ENCODE data around the gene HLA-DQA2. TPM values are rescaled to one million over a fixed set of nuclear protein-coding genes. Genes with fewer than 3 reads are reported as not detected.

The HLA-DQA2 gene
- polyA plus RNA-seq, 1 donor from 2014 or later: not detected

GRCh38 chr6:32792901-32793435 is 51.8 kb downstream of the HLA-DQA2 start:
- Histone ChIP-seq H3K27me3 (ENCODE audit: insufficient read depth, low read depth, low read length) (no peaks in the 10 kb centered on the region), H3K4me2 (ENCODE audit: low read length) (no peak overlapping the region)
- no peak for TF ChIP-seq RAD21 (conservative IDR thresholded peaks at IDR 0.05)
- TF ChIP-seq SMC3 (conservative IDR thresholded peaks at IDR 0.05; ENCODE audit: poor library complexity): no peak
- no peak for TF ChIP-seq CTCF (IDR thresholded peaks at IDR 0.05; ENCODE audit: poor library complexity, severe bottlenecking)
- no peak for TF ChIP-seq MXI1 (conservative IDR thresholded peaks at IDR 0.05; ENCODE audit: poor library complexity, severe bottlenecking)
- no peak for TF ChIP-seq TAF1 (IDR thresholded peaks at IDR 0.05; ENCODE audit: low read depth)

GRCh38 chr6:32794510-32794909 is 53.3 kb downstream of the HLA-DQA2 start:
- no peak for TF ChIP-seq TAF1 (IDR thresholded peaks at IDR 0.05; ENCODE audit: low read depth)
- no peak for TF ChIP-seq MXI1 (conservative IDR thresholded peaks at IDR 0.05; ENCODE audit: poor library complexity, severe bottlenecking)
- TF ChIP-seq SMC3 (conservative IDR thresholded peaks at IDR 0.05; ENCODE audit: poor library complexity): no peak
- TF ChIP-seq REST (IDR thresholded peaks at IDR 0.05; ENCODE audit: borderline replicate concordance): no peak
- no peak for TF ChIP-seq POLR2AphosphoS5 (IDR thresholded peaks at IDR 0.05)
- no peak for TF ChIP-seq EP300 (conservative IDR thresholded peaks at IDR 0.05; ENCODE audit: poor library complexity, severe bottlenecking)
- no peak for TF ChIP-seq RAD21 (conservative IDR thresholded peaks at IDR 0.05)
- no peak for TF ChIP-seq EZH2 (IDR thresholded peaks at IDR 0.05; ENCODE audit: borderline replicate concordance, insufficient read depth, low read length, poor library complexity, severe bottlenecking)
- no peak for TF ChIP-seq CTCF (IDR thresholded peaks at IDR 0.05; ENCODE audit: poor library complexity, severe bottlenecking)
- H4K20me1 ChIP-seq (ENCODE audit: insufficient read depth): no peaks in the 10 kb centered on the region
- H3K4me2 ChIP-seq (ENCODE audit: low read length): no peak overlapping the region
- H2AFZ ChIP-seq (ENCODE audit: low read depth, low read length): no peak overlapping the region
- H3F3A ChIP-seq (ENCODE audit: insufficient read depth, low read length, poor library complexity, severe bottlenecking): no peaks in the 10 kb centered on the region
- no peaks in the 10 kb centered on the region for H3K36me3 ChIP-seq (ENCODE audit: insufficient read depth, low read length)
- H3K9ac ChIP-seq (ENCODE audit: low read length): no peak overlapping the region
- no peaks in the 10 kb centered on the region for H3K9me2 ChIP-seq (ENCODE audit: insufficient read depth, low read length)
- H3K27ac ChIP-seq (ENCODE audit: low read length): no peak overlapping the region
- no peaks in the 10 kb centered on the region for H3K79me2 ChIP-seq (replicated peaks; ENCODE audit: insufficient read depth, low read length)
- H3K9me3 ChIP-seq (ENCODE audit: low read length): no peaks in the 10 kb centered on the region
- H3K4me3 ChIP-seq (ENCODE audit: low read length): no peak overlapping the region
- no peaks in the 10 kb centered on the region for H3K27me3 ChIP-seq (ENCODE audit: insufficient read depth, low read depth, low read length)

More at GRCh38 chr6:32792901-32793435, 51.8 kb downstream of the HLA-DQA2 start:
- Histone ChIP-seq H3K36me3 (ENCODE audit: insufficient read depth, low read length) (no peaks in the 10 kb centered on the region), H3K27ac (ENCODE audit: low read length) (no peak overlapping the region), H3K4me3 (ENCODE audit: low read length) (no peak overlapping the region), H3K9me3 (ENCODE audit: low read length) (no peaks in the 10 kb centered on the region), H3K9ac (ENCODE audit: low read length) (no peak overlapping the region), H3F3A (ENCODE audit: insufficient read depth, low read length, poor library complexity, severe bottlenecking) (no peaks in the 10 kb centered on the region), H2AFZ (ENCODE audit: low read depth, low read length) (no peak overlapping the region), H4K20me1 (ENCODE audit: insufficient read depth) (no peaks in the 10 kb centered on the region), H3K79me2 (replicated peaks; ENCODE audit: insufficient read depth, low read length) (no peaks in the 10 kb centered on the region), H3K9me2 (ENCODE audit: insufficient read depth, low read length) (no peaks in the 10 kb centered on the region)

Small RNA genes lying within 50 kb of the gene (small RNA-seq; reads per million reads assigned to genes)
- 0 reads per million in 3 experiments for gene MIR3135B

Other genes starting within 250 kb of the HLA-DQA2 start
- not detected in 2 replicates for gene HLA-DRB5, start 211.1 kb upstream of the HLA-DQA2 start, polyA plus RNA-seq
- not detected in 2 replicates for gene HLA-DRB1, start 151.5 kb upstream of the HLA-DQA2 start, polyA plus RNA-seq
- gene HLA-DQA1, start 104.0 kb upstream of the HLA-DQA2 start, polyA plus RNA-seq: not detected in 2 replicates
- not detected in 2 replicates for gene HLA-DQB1, start 74.7 kb upstream of the HLA-DQA2 start, polyA plus RNA-seq
- gene HLA-DQB2, start 22.1 kb downstream of the HLA-DQA2 start, polyA plus RNA-seq: not detected in 2 replicates
- not detected in 2 replicates for gene HLA-DOB, start 75.6 kb downstream of the HLA-DQA2 start, polyA plus RNA-seq
- gene TAP2, start 97.3 kb downstream of the HLA-DQA2 start, polyA plus RNA-seq: 1.2 and 2.3 TPM in 2 replicates
- 1.6 TPM in 1 of 2 replicates, not detected in the other for gene PSMB8, start 102.7 kb downstream of the HLA-DQA2 start, polyA plus RNA-seq
- gene TAP1, start 112.3 kb downstream of the HLA-DQA2 start, polyA plus RNA-seq: not detected in 2 replicates
- not detected in 2 replicates for gene PSMB9, start 112.8 kb downstream of the HLA-DQA2 start, polyA plus RNA-seq
- 2.9 and 4.5 TPM in 2 replicates for gene HLA-DMB, start 199.6 kb downstream of the HLA-DQA2 start, polyA plus RNA-seq
- gene HLA-DMA, start 211.7 kb downstream of the HLA-DQA2 start, polyA plus RNA-seq: 4.4 and 5.8 TPM in 2 replicates
- gene BRD2, start 227.2 kb downstream of the HLA-DQA2 start, polyA plus RNA-seq: 102 and 107 TPM in 2 replicates